Osteoblast (primary cell): Measurements from ENCODE around the gene ELAPOR1. TPM values are rescaled to one million over a fixed set of nuclear protein-coding genes. Genes with fewer than 3 reads are reported as not detected.
A peak's percentile ranks its signal among the peaks of the same experiment; 100 is the strongest.

Source experiments
- DNase-seq: peaks from one replicate; pipeline ENCODE4 v3.0.0; 2011; ENCODE audit warnings: low spot score, mixed read lengths; ENCODE audit not compliant: insufficient read length; ENCODE audit errors: missing footprints
- H2AFZ ChIP-seq: 2 replicates; pipeline ENCODE4 v1.6.0; 2011; ENCODE audit warnings: mild to moderate bottlenecking, low read length
- H3K27ac ChIP-seq: 2 replicates; pipeline ENCODE4 v1.5.1; 2011; ENCODE audit warnings: mild to moderate bottlenecking, low read depth, low read length, moderate library complexity
- H3K27me3 ChIP-seq: 2 replicates; pipeline ENCODE4 v1.6.0; 2012; ENCODE audit warnings: mild to moderate bottlenecking, control low read depth, inconsistent platforms, low read length, moderate library complexity; ENCODE audit not compliant: insufficient read depth
- H3K36me3 ChIP-seq: 2 replicates; pipeline ENCODE4 v1.5.1; 2011; ENCODE audit warnings: mild to moderate bottlenecking, low read length, control low read depth, moderate library complexity; ENCODE audit not compliant: insufficient read depth
- H3K4me1 ChIP-seq: 2 replicates; pipeline ENCODE4 v1.5.1; 2011; ENCODE audit warnings: mild to moderate bottlenecking, low read length, control low read depth, moderate library complexity; ENCODE audit not compliant: insufficient read depth
- H3K4me2 ChIP-seq: 2 replicates; pipeline ENCODE4 v1.6.0; 2011; ENCODE audit warnings: mild to moderate bottlenecking, low read length; ENCODE audit not compliant: insufficient read depth
- H3K4me3 ChIP-seq: fragments of 200-600 bp; sonication (generic); 3 replicates; pipeline ENCODE4 v1.5.1; 2012; ENCODE audit warnings: mild to moderate bottlenecking, low read length, inconsistent platforms; ENCODE audit not compliant: insufficient read depth
- H3K79me2 ChIP-seq: 2 replicates; pipeline ENCODE4 v1.6.0; 2012; ENCODE audit warnings: mild to moderate bottlenecking, low read length, control low read depth, inconsistent platforms; ENCODE audit not compliant: insufficient read depth
- H3K9me3 ChIP-seq: 2 replicates; pipeline ENCODE4 v1.5.1; 2011; ENCODE audit warnings: low read depth, low read length, control low read depth
- H4K20me1 ChIP-seq: 2 replicates; pipeline ENCODE4 v1.6.0; 2012; ENCODE audit warnings: mild to moderate bottlenecking, low read length, control low read depth; ENCODE audit not compliant: insufficient read depth
- total RNA-seq: library from RNA; depleted of rRNA; stranded (reverse); fragments of >200 nt; gene quantifications from 2 replicates; pipeline ENCODE4 v1.2.3, GENCODE V29; 2012
- TF ChIP-seq, protein P1 (sequence below): IDR thresholded peaks from 2 replicates; pipeline ENCODE4 v1.5.1; 2011; ENCODE audit warnings: mild to moderate bottlenecking, low read depth, low read length, moderate library complexity; ENCODE audit errors: extremely low read depth

Gene ELAPOR1
- total RNA-seq, 1 donor = 0.36 TPM

DNA sequence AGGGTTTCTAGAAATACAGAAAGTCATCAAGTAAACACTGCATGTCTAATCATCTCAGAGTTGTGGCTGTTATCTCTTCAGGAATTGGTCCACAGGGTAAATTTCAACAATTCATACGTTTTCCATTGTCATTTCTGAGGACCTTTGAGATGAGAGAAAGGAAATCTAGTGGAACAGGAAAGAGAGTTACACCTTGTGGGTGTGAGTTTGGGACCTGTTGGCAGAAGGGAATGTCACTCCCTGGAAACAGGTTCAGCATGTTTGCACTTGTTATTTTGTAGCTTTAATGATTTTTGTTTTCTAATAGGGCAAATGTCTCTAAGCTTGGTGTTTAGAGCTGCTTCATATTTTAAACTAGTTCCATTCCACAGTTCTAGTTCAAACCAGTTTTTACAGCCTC lies 17.8 kb upstream of the ELAPOR1 start:
- Histone ChIP-seq H3K9me3 (no peaks in the 10 kb centered on the region), H3K36me3 (peaks cover 21% of the 10 kb centered on the region), H3K4me1 (peaks cover 20% of the 10 kb centered on the region), H3K27me3 (no peaks in the 10 kb centered on the region), H3K4me3 (no peak overlapping the region), H4K20me1 (no peaks in the 10 kb centered on the region), H3K79me2 (peaks cover 55% of the 10 kb centered on the region), H2AFZ (no peak overlapping the region), H3K27ac (no peak overlapping the region), H3K4me2 (no peak overlapping the region)
- TF ChIP-seq, protein P1, sequence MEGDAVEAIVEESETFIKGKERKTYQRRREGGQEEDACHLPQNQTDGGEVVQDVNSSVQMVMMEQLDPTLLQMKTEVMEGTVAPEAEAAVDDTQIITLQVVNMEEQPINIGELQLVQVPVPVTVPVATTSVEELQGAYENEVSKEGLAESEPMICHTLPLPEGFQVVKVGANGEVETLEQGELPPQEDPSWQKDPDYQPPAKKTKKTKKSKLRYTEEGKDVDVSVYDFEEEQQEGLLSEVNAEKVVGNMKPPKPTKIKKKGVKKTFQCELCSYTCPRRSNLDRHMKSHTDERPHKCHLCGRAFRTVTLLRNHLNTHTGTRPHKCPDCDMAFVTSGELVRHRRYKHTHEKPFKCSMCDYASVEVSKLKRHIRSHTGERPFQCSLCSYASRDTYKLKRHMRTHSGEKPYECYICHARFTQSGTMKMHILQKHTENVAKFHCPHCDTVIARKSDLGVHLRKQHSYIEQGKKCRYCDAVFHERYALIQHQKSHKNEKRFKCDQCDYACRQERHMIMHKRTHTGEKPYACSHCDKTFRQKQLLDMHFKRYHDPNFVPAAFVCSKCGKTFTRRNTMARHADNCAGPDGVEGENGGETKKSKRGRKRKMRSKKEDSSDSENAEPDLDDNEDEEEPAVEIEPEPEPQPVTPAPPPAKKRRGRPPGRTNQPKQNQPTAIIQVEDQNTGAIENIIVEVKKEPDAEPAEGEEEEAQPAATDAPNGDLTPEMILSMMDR = no peak
- no peak for DNase-seq

DNA sequence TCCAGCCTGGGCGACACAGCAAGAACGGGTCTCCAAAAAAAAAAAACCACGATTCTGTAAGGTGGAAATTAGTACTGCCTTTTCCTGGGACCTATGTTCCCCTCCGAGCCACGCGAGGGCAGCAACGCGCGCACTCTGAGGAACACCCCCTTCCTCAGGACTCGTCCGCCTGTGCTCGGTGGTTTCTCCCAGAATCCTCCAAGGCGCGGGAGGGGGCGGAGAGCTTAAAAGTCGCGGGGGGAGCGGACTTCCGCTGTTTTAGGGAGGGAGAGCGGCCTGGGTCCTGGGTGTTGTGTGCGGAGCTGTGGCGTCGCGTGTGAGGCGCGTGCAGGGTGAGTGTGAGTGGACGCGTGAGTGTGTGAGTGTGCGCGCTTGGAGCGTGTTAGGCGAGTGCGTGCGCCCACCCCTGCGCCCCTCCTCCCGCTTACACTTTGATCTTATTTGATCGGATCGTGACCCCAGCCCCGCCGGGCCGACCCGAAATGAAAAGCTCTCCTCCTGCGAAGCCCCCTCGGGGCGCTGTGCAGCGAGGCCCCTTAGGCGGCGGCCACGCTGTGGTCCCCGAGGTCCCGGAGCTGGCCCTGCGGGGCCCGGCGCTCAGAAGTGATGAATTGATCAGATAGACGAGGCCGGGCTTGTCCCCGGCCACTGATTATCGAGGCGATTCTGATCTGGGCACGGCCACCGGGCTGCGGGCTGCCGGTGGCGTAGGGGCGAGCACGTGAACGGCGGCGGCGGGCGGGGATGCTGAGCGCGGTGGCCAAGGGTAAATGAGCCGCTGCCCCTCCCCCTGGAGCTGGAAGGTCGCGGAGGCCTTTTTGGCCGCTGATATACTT lies 13.8 kb upstream of the ELAPOR1 start:
- Histone ChIP-seq H3K36me3 (no peaks in the 10 kb centered on the region), H3K79me2 (peaks cover 26% of the 10 kb centered on the region)

DNA sequence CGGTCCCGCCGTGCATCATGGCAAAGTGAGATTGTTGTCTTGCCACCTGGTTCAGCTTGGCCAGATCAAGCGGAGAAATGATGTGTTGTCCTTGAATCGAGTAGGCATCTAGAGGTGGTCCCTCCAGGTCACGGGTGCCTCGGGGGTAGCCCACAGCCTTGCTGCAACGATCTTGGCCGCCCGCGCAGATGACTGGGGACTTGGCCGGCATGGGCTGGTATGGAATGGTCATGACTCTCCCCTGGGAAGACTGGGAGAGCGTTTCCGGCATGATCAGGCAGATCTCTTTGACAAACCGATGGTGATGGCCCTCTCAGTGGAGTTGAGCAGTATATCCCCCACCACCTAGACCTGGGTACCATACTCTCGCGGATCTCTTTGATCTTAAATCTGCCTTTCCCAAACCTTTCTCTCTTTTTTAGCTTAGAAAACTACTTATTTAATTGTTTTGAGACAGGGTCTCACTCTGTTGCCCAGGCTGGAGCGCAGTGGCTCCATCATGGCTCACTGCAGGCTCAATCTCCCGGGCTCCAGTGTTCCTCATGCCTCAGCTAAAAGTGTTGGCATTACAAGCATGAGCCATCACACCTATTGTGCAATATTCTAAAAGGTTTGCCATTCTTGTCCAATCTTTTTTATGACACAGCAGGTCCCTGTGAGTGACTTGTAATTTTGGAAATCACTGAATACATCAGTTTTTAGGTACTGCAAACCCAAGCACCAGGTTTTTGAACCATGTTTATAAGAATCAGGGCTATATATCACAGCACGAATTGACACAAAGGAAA lies 9.4 kb upstream of the ELAPOR1 start:
- Histone ChIP-seq H4K20me1 (no peaks in the 10 kb centered on the region), H3K27me3 (peaks cover 2% of the 10 kb centered on the region), H3K4me2 (no peak overlapping the region), H3K9me3 (no peaks in the 10 kb centered on the region), H3K79me2 (peaks cover 17% of the 10 kb centered on the region), H3K4me3 (no peak overlapping the region), H3K36me3 (no peaks in the 10 kb centered on the region), H3K4me1 (peaks cover 2% of the 10 kb centered on the region), H2AFZ (no peak overlapping the region), H3K27ac (no peak overlapping the region)
- TF ChIP-seq, protein P1 = no peak
- no peak for DNase-seq

More for the DNA sequence above, 13.8 kb upstream of the ELAPOR1 start:
- no peaks in the 10 kb centered on the region for H3K27me3 ChIP-seq
- peak overlapping the region; percentile 96 for H3K4me2 ChIP-seq
- peak overlapping the region; percentile 99 for H3K4me3 ChIP-seq
- DNase-seq = peak; percentile 98
- peak overlapping the region; percentile 89 for H3K27ac ChIP-seq
- no peaks in the 10 kb centered on the region for H4K20me1 ChIP-seq
- H3K4me1 ChIP-seq = peaks cover 2% of the 10 kb centered on the region
- H3K9me3 ChIP-seq = no peaks in the 10 kb centered on the region
- TF ChIP-seq, protein P1 = peak; percentile 88
- peak overlapping the region; percentile 97 for H2AFZ ChIP-seq

DNA sequence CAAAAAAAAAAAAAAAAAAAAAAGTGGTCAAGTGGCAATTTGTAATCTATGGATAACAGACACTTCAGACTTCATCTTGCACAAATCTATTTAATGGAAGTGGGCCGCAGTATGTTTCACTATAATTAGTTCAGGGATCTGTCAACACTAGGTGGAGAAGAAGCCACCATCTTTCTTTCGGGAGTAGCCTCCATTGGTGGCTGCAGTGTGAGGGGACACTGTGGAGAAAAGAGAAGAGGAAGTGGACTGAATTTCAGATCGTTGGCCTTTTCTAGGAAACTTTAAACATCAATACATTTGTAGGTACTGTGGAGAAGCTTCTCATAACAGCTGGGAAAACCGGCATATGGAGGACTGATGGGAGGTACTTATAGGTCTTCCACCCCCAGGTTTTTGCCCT lies 8.0 kb upstream of the ELAPOR1 start:
- Histone ChIP-seq H3K9me3 (no peaks in the 10 kb centered on the region), H3K79me2 (peaks cover 8% of the 10 kb centered on the region), H4K20me1 (no peaks in the 10 kb centered on the region), H3K27ac (no peak overlapping the region), H3K4me2 (no peak overlapping the region), H3K4me1 (peaks cover 2% of the 10 kb centered on the region), H3K36me3 (no peaks in the 10 kb centered on the region), H2AFZ (no peak overlapping the region), H3K4me3 (no peak overlapping the region), H3K27me3 (peaks cover 3% of the 10 kb centered on the region)
- DNase-seq = no peak
- TF ChIP-seq, protein P1 = no peak
